Activated CD8-positive, alpha-beta memory T cell treated with anti-CD3 and anti-CD28 coated beads for 1 hour (primary cell): ENCODE data around the gene OSBPL2.

Source experiments
- DNase-seq, 2 donors: peaks; one replicate each; pipeline ENCODE4 v3.0.0-alpha.2; 2020; ENCODE audit warnings: low read depth in 1 of 2; ENCODE audit errors: extremely low read depth in 1 of 2

Gene OSBPL2

DNA sequence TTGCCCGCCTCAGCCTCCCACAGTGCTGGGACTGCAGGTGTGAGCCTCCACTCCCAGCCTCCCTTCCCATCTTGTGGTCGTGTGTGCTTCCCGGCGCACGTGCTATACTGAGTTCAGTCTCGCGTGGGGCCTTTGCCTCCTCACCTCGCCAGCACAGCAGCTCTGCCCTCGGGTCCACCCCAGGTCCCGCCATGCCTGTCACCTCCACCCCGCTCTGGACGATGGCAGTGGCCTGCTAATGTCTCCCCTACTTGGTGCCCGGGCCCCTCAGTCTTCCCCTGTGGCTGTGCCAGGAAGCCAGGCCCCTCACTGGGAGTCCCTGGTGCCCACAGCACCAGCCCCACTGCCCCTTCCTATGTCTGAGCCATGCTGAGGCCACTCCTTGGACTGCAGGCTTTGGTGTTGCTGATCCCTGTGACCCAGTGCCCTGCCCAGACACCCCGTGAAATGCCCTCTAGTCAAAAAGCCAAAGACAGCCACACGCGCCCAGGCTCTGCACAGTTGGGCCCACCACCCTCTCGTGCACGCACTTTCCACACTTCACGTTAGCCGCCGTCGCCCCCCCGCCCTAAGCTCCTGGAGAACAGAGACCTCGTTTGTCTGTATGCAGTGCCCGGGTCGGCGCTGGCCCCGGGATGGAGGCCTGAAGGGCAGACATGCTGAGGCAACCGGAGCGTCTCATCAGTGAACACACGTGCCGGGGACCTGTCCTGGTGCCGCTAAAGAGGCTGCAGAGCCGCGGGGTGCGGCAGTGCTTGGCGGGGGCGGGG lies 32.5 kb upstream of the OSBPL2 start:
- no peak for DNase-seq

GRCh38 chr20:62206388-62206775 lies 31.9 kb upstream of the OSBPL2 start:
- no peak for DNase-seq

GRCh38 chr20:62208061-62208794 lies 30.1 kb upstream of the OSBPL2 start:
- no peak for DNase-seq

GRCh38 chr20:62208795-62209755 lies 29.2 kb upstream of the OSBPL2 start:
- no peak for DNase-seq

- DNase-seq: no peak
Measured at GRCh38 chr20:62209850-62210495, 28.3 kb upstream of the OSBPL2 start.

DNA sequence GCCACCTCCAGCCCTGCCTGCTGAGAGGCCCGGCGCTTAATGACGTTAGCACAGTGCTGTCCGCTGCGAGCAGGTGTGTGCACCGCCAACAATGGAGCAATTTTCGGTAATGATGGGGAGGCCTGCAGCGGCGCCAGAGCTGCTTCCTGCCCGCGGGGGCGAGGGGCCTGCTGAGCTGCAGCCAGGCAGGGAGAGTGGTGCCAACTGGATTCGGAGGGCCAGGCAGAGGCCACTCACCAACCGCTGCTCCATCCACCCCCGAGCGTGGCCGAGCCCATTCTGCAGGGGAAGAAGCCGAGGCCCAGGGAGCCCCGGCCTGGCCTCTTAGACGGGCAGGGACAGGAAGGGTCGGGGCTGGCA lies 27.8 kb upstream of the OSBPL2 start:
- no peak for DNase-seq

DNA sequence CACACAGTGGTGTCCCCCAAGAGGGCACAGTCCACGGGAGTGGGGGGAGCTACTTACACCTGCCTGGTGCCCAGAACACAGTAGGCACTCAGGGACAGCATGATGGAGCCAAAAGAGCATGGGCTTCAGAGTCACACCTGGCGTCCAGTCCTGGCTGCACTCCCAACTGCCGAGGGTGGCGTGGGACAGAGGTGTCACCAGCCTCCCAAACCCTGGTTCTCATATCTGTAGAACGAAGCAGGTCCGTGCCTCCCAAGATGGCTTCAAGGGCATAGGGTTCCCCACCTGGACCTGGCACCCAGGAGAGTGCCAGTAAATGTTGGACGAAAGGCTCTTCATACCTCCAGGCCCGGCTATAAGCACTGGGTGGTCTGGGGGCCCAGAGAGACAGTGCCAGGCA lies 27.1 kb upstream of the OSBPL2 start:
- DNase-seq: no peak

GRCh38 chr20:62211769-62212288 lies 26.5 kb upstream of the OSBPL2 start:
- no peak for DNase-seq

DNA sequence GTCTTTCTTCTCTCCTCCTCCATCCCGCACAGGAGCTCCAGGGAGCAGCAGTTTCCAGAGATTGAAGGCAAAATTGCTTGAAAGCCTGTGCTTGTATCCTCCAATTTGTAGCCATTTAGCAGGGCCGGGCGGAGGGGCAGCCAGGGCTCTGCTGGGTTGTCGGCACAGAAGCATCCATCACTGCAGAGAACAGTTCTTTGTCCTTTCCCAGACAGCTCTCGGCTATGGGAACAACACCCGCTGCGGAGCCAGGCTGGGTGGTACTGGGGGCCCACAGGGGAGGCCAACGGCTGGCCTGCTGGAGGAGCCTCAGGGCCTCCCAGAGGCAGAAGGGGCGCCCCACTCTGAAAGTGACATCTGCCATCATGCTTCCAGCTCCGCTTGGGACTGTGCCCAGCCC lies 26.0 kb upstream of the OSBPL2 start:
- DNase-seq: no peak

GRCh38 chr20:62214067-62214466 lies 24.3 kb upstream of the OSBPL2 start:
- DNase-seq: no peak

- no peak for DNase-seq
Measured at GRCh38 chr20:62215020-62215990, 23.0 kb upstream of the OSBPL2 start.

GRCh38 chr20:62215991-62216635 lies 22.2 kb upstream of the OSBPL2 start:
- no peak for DNase-seq

- DNase-seq: no peak
Measured at GRCh38 chr20:62216636-62217566, 21.4 kb upstream of the OSBPL2 start.

DNA sequence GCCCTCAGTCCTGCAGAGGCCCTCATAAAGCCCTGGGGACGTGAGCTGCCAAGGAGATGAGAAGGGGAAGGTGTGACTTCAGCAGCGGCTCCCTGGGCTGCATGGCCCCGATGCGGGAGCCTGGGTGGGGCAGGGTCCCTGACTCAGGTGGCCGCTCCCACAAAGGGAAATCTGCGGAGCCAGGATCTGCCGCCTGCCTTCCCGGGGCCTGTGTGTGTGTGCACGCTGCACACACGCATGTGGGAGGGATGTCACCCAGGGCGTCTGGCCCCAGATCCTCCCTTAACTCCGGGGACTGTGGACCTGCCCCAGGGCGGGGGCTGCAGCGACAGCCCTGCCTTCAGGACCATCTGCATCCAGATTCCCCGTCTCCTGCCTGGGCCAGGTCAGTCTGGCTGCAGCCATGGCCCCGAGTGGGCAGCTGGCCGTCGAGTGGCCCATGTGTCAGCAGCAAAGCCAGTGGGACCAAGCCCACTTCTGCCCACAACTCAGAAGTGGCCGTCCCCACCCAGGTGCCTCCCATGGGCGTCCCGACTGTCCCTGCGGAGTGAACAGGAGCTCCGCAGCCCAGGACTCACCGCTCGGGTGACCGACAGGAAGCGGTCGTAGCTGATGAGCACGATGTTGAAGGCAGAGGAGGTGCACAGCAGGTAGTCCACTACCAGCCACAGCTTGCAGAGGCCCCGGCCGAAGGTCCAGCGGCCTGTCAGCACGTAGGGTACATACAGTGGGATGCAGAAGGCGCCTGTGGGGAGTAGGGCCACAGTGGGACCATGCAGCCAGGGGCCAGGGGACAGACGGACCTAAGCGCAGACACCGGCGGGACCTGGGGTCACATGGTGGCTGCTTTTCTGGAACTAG lies 20.2 kb upstream of the OSBPL2 start:
- no peak for DNase-seq

DNA sequence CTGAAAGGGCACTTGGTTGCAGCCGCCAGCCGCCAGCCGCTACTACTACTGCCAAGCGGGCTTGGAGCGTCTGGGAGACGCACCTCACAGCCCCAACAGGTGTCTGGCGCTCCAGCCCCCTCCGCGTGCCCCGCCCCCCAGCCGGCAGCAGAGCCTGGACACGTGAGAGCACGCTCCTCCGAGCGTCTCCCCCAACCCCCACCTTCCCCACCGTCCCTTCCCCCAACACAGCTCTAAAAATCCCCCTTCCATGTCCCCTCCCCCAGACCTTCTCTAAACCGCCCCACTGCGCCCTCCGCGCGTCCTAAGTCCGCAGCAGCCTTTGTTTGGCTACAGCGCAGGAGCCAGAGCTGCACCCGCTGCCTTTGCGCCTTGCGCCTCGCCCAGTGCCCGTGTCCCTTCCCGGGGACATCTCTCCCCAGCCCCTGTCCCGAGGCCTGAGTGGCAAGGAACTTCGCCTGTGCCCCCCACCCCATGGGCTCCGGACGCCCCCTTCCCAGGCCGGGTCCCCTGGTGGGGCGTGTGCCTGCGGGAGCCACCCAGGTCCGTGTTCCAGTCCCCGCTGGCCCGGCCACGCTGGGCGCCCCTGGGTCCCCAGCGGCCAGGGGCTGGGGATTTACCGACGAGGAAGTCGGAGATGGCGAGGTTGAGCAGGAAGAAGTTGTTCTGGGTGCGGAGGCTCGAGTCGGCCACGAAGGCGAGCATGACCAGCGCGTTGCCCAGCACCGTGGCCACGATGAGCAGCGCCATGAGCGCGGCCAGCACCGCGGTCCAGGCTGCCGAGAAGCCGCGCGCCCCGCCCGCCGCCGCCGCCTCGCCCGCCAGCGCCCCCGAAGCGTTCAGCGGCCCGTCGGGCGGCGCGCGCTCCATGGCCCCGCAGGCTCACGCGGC lies 19.0 kb upstream of the OSBPL2 start:
- no peak for DNase-seq
